SK-N-SH treated with all-trans-retinoic acid at 6 μM for 48 hours (cell line): ENCODE measurements around the gene SLC5A10.

Experiments
- ATAC-seq: fragments of 200-7000 bp; cut with Tn5 transposase; 3 replicates; pipeline ENCODE4 v1.9.1; 2020; ENCODE audit warnings: mild to moderate bottlenecking, moderate library complexity
- ARNTL ChIP-seq: fragments of 450-650 bp; formaldehyde crosslinking; IDR thresholded peaks from 2 replicates; pipeline ENCODE4 v1.5.0; 2020; ENCODE audit warnings: low read depth, mild to moderate bottlenecking, moderate library complexity, borderline replicate concordance
- CSDC2 ChIP-seq: fragments of 250-450 bp; sonication (Bioruptor Pico); IDR thresholded peaks from 2 replicates; pipeline ENCODE4 v1.5.0; 2020; ENCODE audit warnings: mild to moderate bottlenecking, moderate library complexity
- CSRNP3 ChIP-seq: fragments of 250-450 bp; sonication (Bioruptor Pico); IDR thresholded peaks from 2 replicates; pipeline ENCODE4 v1.5.1; 2021; ENCODE audit warnings: mild to moderate bottlenecking, moderate library complexity
- GLIS3 ChIP-seq: fragments of 250-450 bp; sonication (Bioruptor Pico); IDR thresholded peaks from 2 replicates; pipeline ENCODE4 v1.5.0; 2020; ENCODE audit warnings: mild to moderate bottlenecking, moderate library complexity
- ISL1 ChIP-seq: fragments of 250-450 bp; sonication (Bioruptor Pico); IDR thresholded peaks from 2 replicates; pipeline ENCODE4 v2.1.2; 2022; ENCODE audit warnings: mild to moderate bottlenecking, moderate library complexity
- OSR1 ChIP-seq: fragments of 250-450 bp; sonication (Bioruptor Pico); IDR thresholded peaks from 2 replicates; pipeline ENCODE4 v1.8.0; 2022; ENCODE audit warnings: moderate library complexity, mild to moderate bottlenecking, inconsistent platforms
- PATZ1 ChIP-seq: fragments of 250-450 bp; sonication (Bioruptor Pico); IDR thresholded peaks from 2 replicates; pipeline ENCODE4 v1.8.0; 2020; ENCODE audit warnings: mild to moderate bottlenecking, moderate library complexity, borderline replicate concordance
- POU6F1 ChIP-seq: fragments of 250-450 bp; sonication (Bioruptor Pico); IDR thresholded peaks from 2 replicates; pipeline ENCODE4 v1.8.0; 2021; ENCODE audit warnings: low read depth, mild to moderate bottlenecking, moderate library complexity, borderline replicate concordance
- PPARA ChIP-seq: fragments of 250-450 bp; sonication (Bioruptor Pico); IDR thresholded peaks from 2 replicates; pipeline ENCODE4 v1.5.0; 2020; ENCODE audit warnings: mild to moderate bottlenecking, borderline replicate concordance
- RARB ChIP-seq: fragments of 250-450 bp; sonication (Bioruptor Pico); IDR thresholded peaks from 2 replicates; pipeline ENCODE4 v1.8.0; 2021; ENCODE audit warnings: mild to moderate bottlenecking, moderate library complexity
- SNAI2 ChIP-seq: fragments of 250-450 bp; sonication (Bioruptor Pico); IDR thresholded peaks from 2 replicates; pipeline ENCODE4 v1.5.0; 2020; ENCODE audit warnings: mild to moderate bottlenecking, moderate library complexity
- TCF4 ChIP-seq: fragments of 250-450 bp; sonication (Bioruptor Pico); IDR thresholded peaks from 2 replicates; pipeline ENCODE4 v1.8.0; 2021; ENCODE audit warnings: mild to moderate bottlenecking, moderate library complexity, borderline replicate concordance
- TOX ChIP-seq: fragments of 250-450 bp; sonication (Bioruptor Pico); IDR thresholded peaks from 2 replicates; pipeline ENCODE4 v1.8.0; 2021; ENCODE audit warnings: mild to moderate bottlenecking, moderate library complexity, borderline replicate concordance
- ZC3H10 ChIP-seq: fragments of 250-450 bp; sonication (Bioruptor Pico); IDR thresholded peaks from 2 replicates; pipeline ENCODE4 v1.5.1; 2021; ENCODE audit warnings: mild to moderate bottlenecking, moderate library complexity
- ZFP3 ChIP-seq: fragments of 250-450 bp; sonication (Bioruptor Pico); IDR thresholded peaks from 2 replicates; pipeline ENCODE4 v1.5.0; 2020; ENCODE audit warnings: mild to moderate bottlenecking, moderate library complexity
- ZFP30 ChIP-seq: fragments of 450-650 bp; formaldehyde crosslinking; IDR thresholded peaks from 2 replicates; pipeline ENCODE4 v1.5.0; 2022; ENCODE audit warnings: mild to moderate bottlenecking, moderate library complexity
- ZNF565 ChIP-seq: fragments of 450-650 bp; formaldehyde crosslinking; conservative IDR thresholded peaks from 2 replicates; pipeline ENCODE4 v1.5.0; 2020; ENCODE audit warnings: low read depth, mild to moderate bottlenecking, moderate library complexity
- ZNF70 ChIP-seq: fragments of 450-650 bp; formaldehyde crosslinking; IDR thresholded peaks from 2 replicates; pipeline ENCODE4 v1.5.0; 2020; ENCODE audit warnings: mild to moderate bottlenecking, moderate library complexity
- ZNF8 ChIP-seq: fragments of 450-650 bp; formaldehyde crosslinking; IDR thresholded peaks from 2 replicates; pipeline ENCODE4 v1.5.0; 2020; ENCODE audit warnings: mild to moderate bottlenecking, moderate library complexity
- TF ChIP-seq, protein P1 (sequence below): fragments of 250-450 bp; sonication (Bioruptor Pico); IDR thresholded peaks from 2 replicates; pipeline ENCODE4 v1.5.1; 2020; ENCODE audit warnings: low read depth, mild to moderate bottlenecking, moderate library complexity
- TF ChIP-seq, protein P2 (sequence below): fragments of 250-450 bp; sonication (Bioruptor Pico); IDR thresholded peaks from 2 replicates; pipeline ENCODE4 v1.5.0; 2020; ENCODE audit warnings: mild to moderate bottlenecking, moderate library complexity

The SLC5A10 gene

GRCh38 chr17:18987862-18988545 is 36.0 kb downstream of the SLC5A10 start (continued):
- TF ChIP-seq CSDC2 (CRISPR knock-in tag) = no peak

DNA sequence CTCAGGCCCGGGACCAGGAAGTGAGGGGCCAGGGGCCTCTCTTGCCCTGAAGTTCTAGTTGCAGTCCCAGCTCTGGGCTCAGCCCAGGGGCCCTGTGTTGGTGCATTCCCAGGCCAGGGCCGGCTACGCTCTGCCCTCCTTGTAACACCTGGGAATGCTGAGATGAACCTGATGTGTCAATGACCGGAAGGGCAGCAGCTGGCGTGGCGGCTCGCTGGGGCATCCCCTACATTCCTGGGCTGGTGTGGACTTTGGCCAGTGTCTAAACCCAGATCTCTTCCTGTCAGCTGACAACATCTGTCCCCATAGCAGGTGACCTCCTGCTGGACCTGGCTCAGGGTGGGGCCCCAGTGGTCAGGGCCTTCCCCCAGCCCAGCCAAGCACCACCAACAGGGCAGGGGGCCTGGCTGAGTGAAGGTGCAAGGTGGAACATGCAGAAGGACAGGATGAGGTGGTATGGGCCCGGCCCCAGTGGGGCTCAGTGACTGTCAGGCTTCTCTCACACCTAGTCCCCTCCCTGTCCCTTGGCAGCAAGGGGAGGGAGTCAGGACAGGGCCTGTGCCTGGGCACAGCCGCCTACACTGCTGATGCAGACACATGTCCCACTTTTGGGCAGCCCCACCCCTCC is 36.7 kb downstream of the SLC5A10 start:
- ATAC-seq = no peak
- TF ChIP-seq ZC3H10 (CRISPR knock-in tag) (no peak), PPARA (CRISPR knock-in tag) (no peak), PATZ1 (CRISPR knock-in tag) (no peak), ZNF565 (CRISPR knock-in tag) (no peak), TOX (CRISPR knock-in tag) (no peak), SNAI2 (no peak), RARB (CRISPR knock-in tag) (no peak), CSDC2 (CRISPR knock-in tag) (no peak), ZNF70 (CRISPR knock-in tag) (no peak), GLIS3 (CRISPR knock-in tag) (no peak), TCF4 (no peak), ZFP30 (CRISPR knock-in tag) (no peak), ISL1 (no peak), OSR1 (CRISPR knock-in tag) (no peak), ZNF8 (no peak), ARNTL (CRISPR knock-in tag) (no peak), POU6F1 (CRISPR knock-in tag) (no peak)
- TF ChIP-seq, protein P1, sequence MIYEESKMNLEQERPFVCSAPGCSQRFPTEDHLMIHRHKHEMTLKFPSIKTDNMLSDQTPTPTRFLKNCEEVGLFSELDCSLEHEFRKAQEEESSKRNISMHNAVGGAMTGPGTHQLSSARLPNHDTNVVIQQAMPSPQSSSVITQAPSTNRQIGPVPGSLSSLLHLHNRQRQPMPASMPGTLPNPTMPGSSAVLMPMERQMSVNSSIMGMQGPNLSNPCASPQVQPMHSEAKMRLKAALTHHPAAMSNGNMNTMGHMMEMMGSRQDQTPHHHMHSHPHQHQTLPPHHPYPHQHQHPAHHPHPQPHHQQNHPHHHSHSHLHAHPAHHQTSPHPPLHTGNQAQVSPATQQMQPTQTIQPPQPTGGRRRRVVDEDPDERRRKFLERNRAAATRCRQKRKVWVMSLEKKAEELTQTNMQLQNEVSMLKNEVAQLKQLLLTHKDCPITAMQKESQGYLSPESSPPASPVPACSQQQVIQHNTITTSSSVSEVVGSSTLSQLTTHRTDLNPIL (CRISPR knock-in tag) = no peak
- TF ChIP-seq, protein P2, sequence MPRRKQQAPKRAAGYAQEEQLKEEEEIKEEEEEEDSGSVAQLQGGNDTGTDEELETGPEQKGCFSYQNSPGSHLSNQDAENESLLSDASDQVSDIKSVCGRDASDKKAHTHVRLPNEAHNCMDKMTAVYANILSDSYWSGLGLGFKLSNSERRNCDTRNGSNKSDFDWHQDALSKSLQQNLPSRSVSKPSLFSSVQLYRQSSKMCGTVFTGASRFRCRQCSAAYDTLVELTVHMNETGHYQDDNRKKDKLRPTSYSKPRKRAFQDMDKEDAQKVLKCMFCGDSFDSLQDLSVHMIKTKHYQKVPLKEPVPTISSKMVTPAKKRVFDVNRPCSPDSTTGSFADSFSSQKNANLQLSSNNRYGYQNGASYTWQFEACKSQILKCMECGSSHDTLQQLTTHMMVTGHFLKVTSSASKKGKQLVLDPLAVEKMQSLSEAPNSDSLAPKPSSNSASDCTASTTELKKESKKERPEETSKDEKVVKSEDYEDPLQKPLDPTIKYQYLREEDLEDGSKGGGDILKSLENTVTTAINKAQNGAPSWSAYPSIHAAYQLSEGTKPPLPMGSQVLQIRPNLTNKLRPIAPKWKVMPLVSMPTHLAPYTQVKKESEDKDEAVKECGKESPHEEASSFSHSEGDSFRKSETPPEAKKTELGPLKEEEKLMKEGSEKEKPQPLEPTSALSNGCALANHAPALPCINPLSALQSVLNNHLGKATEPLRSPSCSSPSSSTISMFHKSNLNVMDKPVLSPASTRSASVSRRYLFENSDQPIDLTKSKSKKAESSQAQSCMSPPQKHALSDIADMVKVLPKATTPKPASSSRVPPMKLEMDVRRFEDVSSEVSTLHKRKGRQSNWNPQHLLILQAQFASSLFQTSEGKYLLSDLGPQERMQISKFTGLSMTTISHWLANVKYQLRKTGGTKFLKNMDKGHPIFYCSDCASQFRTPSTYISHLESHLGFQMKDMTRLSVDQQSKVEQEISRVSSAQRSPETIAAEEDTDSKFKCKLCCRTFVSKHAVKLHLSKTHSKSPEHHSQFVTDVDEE (CRISPR knock-in tag) = no peak
- TF ChIP-seq, all 23 proteins: peak for 0

- ATAC-seq = no peak
- no peak for TF ChIP-seq ISL1
- TF ChIP-seq CSRNP3 (CRISPR knock-in tag) = no peak
- TF ChIP-seq CSDC2 (CRISPR knock-in tag) = no peak
- TF ChIP-seq RARB (CRISPR knock-in tag) = no peak
- no peak for TF ChIP-seq TCF4
- TF ChIP-seq POU6F1 (CRISPR knock-in tag) = no peak
- no peak for TF ChIP-seq ZFP3 (CRISPR knock-in tag)
- TF ChIP-seq ARNTL (CRISPR knock-in tag) = no peak
- TF ChIP-seq PPARA (CRISPR knock-in tag) = no peak
- TF ChIP-seq, protein P2 (CRISPR knock-in tag) = no peak
Measured at GRCh38 chr17:18990331-18990730, 38.4 kb downstream of the SLC5A10 start.
